SW480 (cell line): ENCODE data around the gene GPC5.
"Not testable (repeated sequence)": the region's sequence is repeated elsewhere in the genome, so short reads cannot be mapped to it uniquely, and the experiment has no call there.

Experiments used
- DNase-seq: peaks from one replicate; pipeline ENCODE4 v3.0.0-alpha.2; 2016; ENCODE audit warnings: low spot score

The GPC5 gene

GRCh38 chr13:92262100-92262788 is 863.8 kb downstream of the GPC5 start:
- DNase-seq = no peak

GRCh38 chr13:92265408-92265807 is 867.0 kb downstream of the GPC5 start:
- DNase-seq = no peak

- DNase-seq = no peak
Measured at GRCh38 chr13:92270990-92271389, 872.6 kb downstream of the GPC5 start.

GRCh38 chr13:92272177-92272576 is 873.8 kb downstream of the GPC5 start:
- DNase-seq = no peak

- not testable (repeated sequence) for DNase-seq
Measured at GRCh38 chr13:92280986-92281385, 882.6 kb downstream of the GPC5 start.

- not testable (repeated sequence) for DNase-seq
Measured at GRCh38 chr13:92290718-92291307, 892.4 kb downstream of the GPC5 start.

GRCh38 chr13:92294533-92294932 is 896.1 kb downstream of the GPC5 start:
- not testable (repeated sequence) for DNase-seq

GRCh38 chr13:92296154-92296671 is 897.8 kb downstream of the GPC5 start:
- DNase-seq = not testable (repeated sequence)

- no peak for DNase-seq
Measured at GRCh38 chr13:92297971-92298942, 899.8 kb downstream of the GPC5 start.

GRCh38 chr13:92300651-92301050 is 902.2 kb downstream of the GPC5 start:
- no peak for DNase-seq

- DNase-seq = no peak
Measured at GRCh38 chr13:92303428-92303827, 905.0 kb downstream of the GPC5 start.

- no peak for DNase-seq
Measured at GRCh38 chr13:92307752-92308151, 909.3 kb downstream of the GPC5 start.

GRCh38 chr13:92312823-92313222 is 914.4 kb downstream of the GPC5 start:
- DNase-seq = no peak

GRCh38 chr13:92313382-92313781 is 915.0 kb downstream of the GPC5 start:
- no peak for DNase-seq

- DNase-seq = no peak
Measured at GRCh38 chr13:92315265-92315664, 916.8 kb downstream of the GPC5 start.

GRCh38 chr13:92316030-92316429 is 917.6 kb downstream of the GPC5 start:
- DNase-seq = no peak

- DNase-seq = no peak
Measured at GRCh38 chr13:92317066-92317465, 918.6 kb downstream of the GPC5 start.

GRCh38 chr13:92320323-92320722 is 921.9 kb downstream of the GPC5 start:
- DNase-seq = no peak

- no peak for DNase-seq
Measured at GRCh38 chr13:92321174-92321573, 922.8 kb downstream of the GPC5 start.

GRCh38 chr13:92345627-92346026 is 947.2 kb downstream of the GPC5 start:
- no peak for DNase-seq

- no peak for DNase-seq
Measured at GRCh38 chr13:92346046-92346445, 947.6 kb downstream of the GPC5 start.

GRCh38 chr13:92354583-92354982 is 956.2 kb downstream of the GPC5 start:
- no peak for DNase-seq

GRCh38 chr13:92355213-92355612 is 956.8 kb downstream of the GPC5 start:
- no peak for DNase-seq
